NCI-H510A treated with DMSO at 0.1 percent for 48 hours (cell line): ENCODE measurements around the gene WDR37.
"Not testable (repeated sequence)": the region's sequence is repeated elsewhere in the genome, so short reads cannot be mapped to it uniquely, and the experiment has no call there.

Experiments used
- DNase-seq: peaks from one replicate; lab custom pipeline; 2025; lab: John Stamatoyannopoulos, UW

The WDR37 gene, protein sequence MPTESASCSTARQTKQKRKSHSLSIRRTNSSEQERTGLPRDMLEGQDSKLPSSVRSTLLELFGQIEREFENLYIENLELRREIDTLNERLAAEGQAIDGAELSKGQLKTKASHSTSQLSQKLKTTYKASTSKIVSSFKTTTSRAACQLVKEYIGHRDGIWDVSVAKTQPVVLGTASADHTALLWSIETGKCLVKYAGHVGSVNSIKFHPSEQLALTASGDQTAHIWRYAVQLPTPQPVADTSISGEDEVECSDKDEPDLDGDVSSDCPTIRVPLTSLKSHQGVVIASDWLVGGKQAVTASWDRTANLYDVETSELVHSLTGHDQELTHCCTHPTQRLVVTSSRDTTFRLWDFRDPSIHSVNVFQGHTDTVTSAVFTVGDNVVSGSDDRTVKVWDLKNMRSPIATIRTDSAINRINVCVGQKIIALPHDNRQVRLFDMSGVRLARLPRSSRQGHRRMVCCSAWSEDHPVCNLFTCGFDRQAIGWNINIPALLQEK

DNA sequence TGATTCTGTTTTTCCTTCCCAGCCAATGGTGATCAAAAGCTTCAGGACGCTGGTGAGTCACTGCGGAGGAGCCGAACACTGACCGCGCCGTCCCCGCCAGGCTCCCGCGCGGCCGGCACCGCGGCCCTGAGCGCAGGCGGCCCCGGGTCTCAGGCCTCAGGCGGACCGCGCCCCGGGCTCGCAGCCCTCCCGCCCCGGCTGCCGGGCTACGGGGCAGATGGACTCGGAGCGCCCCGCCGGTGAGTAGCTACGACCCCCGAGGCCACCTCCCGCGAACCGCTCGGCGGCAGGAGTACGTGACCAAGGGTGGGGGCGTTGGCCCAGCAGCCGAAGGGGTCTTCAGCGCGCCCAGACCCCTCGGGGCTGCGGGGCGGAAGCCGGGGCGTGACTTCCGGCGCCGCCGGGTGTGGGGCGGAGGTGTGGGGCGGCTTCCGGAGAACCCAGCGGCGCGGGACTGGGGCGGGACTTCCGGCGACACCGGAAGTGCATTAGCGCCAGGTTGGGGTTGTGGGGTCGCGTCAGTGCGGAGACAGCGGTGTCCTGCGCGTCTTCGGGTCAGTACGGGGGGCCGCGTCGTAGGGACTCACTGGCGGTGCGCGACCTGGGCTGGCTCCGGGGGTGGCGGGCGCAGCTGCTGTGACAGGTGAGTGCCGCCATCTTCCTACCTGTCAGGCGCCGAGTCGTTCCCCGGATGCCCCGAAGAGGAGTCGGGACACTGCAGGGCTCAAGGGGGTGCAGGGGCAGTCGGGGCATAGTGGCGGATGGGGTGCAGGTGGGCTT lies at the start of gene WDR37:
WDR37 (plus strand) TSS at position 60 of the 780 bp plus-strand sequence. CDS start 15,771 bp downstream, outside the sequence.
- DNase-seq, result peak; percentile 28

DNA sequence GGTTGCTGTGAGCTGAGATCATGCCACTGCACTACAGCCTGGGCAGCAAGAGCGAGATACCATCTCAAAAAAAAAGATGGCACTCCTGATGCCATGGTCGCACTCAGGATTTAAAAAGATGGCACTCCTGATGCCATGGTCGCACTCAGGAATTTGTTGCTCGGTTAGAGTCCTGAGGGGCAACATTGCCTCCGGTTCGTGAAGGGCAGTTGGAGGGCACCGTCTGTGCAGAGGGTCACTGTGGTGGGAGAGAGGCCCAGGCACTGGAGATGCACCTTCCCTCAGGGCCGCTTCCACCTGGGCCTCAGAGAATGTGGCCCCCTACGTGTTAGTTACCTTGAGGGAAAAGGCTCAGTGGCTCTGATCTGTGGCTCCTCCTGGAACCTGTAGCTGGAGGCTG lies 49.6 kb upstream of the WDR37 start:
- DNase-seq, result no peak

DNA sequence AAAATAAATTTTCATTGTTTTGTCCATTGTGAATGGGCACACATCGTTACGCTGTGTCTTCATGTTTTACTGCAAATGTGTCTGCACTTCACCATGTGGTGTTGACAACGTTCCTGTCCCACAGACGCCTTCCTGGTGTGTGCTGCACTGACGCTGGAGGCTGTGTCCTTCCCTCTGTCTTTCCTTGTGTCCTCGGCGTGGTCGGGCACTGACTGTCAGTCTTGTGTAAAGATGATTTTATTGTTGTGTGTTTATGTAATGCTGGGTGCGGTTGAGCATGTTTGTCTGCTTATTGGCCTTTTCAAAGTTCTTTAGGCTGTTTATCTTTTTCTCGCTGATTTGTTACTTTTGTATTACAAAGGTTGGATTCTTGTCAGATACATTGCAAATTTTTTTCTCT lies 48.6 kb upstream of the WDR37 start:
- no peak for DNase-seq

DNA sequence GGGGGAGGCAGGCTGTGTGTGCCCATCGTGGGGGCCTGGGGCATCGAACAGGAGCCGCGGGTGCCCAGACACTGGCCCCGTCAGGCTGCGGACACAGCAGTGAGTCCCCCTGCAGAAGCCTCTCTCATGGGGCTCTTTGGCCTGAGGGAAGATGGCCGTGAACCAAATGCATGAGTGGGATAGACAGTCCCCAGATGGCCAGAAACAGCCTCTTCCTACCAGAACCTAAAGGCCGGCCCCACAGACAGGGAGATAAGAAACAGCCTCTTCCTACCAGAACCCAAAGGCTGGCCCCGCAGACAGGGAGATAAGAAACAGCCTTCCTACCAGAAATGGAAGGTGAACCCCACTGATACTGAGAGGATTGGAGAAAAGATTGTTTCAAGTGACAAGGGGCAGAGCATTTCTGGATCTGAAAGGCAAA lies 47.1 kb upstream of the WDR37 start:
- DNase-seq, result no peak

DNA sequence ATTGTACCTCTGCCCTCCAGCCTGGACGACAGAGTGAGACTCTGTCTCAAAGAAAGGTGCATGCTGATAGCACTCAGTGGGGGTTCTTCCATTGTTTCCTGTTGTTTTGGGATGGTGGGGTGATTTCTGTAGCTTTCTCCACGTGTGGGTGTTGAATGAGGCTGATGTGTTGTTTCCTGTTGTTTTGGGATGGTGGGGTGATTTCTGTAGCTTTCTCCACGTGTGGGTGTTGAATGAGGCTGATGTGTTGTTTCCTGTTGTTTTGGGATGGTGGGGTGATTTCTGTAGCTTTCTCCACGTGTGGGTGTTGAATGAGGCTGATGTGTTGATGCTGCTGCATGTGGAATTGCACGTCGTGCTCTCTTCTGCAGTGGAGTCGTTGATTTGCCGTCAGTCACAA lies 46.2 kb upstream of the WDR37 start:
- not testable (repeated sequence) for DNase-seq

DNA sequence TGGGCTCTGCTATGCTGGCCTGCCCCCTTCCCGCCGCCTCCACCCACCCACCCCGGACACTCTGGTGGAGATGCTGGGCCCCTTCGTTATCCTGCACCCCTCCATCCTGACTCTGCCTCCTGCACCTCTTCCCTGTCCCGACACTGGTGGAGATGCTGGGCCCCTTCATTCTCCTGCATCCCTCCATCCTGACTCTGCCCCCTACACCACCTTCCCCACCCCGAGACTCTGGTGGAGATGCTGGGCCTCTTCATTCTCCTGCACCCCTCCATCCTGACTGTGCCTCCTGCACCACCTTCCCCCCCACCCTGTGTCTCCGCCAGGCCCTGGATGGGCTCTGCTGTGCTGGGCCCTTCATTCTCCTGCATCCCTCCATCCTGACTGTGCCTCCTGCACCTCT lies 45.5 kb upstream of the WDR37 start:
- DNase-seq, result no peak

DNA sequence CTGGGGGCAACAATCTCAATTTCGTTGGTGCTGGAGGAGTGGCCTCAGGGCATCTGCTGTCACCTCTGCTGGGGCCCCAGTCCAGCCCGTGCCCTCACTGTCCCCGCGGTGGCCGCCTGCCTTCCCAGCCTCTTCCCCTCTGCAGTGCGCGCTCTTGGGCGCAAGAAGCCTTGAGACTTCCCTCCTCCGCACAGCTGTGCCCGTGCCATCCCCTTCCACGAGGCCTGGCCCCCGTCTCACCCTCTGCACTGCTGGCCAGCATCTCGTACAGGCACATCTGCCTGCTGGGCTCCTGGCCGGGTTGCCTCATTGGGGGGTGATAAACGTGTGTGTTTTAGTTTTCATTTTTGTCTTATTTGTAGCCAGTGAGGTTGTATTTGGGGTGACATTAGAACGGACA lies 44.5 kb upstream of the WDR37 start:
- DNase-seq, result no peak

DNA sequence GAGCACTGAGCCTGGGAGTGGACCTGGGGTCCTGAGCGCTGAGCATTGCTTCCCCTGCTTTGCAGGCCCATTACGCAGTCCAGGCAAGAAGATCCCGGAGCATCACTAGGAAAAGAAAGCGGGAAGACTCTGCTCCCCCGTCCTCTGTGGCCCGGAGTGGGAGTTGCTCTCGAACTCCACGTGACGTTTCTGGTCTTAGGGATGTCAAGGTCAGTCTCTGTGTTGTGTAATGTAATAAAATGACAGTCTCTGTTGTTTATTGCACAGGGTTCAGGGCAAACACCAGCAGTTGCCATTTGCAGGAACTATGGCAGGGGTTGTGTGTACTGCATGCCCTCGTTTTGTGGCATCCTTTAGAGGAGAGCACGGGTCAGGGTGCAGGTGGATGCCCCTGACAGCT lies 40.5 kb upstream of the WDR37 start:
- DNase-seq, result no peak

DNA sequence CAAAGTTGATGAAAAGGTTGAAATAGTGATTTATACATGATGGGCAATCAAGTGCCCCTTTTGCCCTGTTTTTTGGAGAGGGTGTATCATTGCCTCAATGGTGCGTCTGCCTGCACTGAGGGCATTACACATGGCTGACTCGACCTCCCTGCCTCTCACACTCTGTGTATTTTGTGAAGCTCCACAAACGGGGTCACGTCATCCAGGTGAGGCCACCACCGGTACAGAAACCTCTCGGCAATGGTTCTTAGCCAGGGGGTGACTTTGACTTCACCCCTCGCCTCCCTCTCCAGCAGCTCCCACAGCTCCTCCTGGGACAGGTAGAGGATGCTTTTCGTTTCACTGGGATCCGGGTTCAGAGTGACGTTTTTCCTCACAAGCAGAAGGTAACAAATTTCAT lies 36.8 kb upstream of the WDR37 start:
- no peak for DNase-seq

DNA sequence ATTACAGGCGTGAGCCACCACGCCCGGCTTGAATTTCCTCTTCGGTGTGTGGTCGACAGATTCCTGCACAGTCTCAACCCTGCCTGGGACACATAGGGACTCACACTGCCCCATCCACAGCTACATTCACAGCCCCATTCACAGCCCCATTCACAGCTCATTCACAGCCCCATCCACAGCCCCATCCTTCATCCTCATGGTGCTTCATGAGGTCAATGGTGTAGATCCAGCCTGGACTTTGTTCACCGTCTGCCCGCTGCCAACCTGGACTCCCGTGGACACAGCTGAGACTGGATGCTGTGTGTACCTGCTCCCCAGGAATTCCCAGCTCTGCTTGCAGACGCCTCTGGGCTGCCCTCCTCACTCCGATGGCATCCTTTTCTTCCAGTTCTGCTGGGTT lies 35.7 kb upstream of the WDR37 start:
- DNase-seq, result no peak

DNA sequence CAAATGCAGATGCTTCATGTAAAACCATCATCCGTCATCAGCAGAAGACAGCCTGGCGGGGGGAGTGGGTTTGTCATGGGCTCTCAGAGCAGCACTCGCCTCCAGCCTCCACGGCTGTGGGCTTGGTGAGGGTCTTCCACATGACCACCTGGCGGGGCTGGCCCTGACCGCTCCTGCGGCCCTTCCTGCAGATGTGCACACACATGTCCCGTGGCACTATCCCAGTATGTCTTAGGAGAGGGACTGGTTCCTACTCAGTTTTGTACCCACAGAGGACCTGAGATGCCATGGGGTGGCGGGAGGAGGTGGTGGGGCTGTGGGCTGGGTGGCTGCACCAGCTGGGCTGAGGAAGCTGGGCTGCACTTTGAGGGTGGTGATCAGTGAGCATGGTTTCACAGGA lies 35.2 kb upstream of the WDR37 start:
- no peak for DNase-seq

DNA sequence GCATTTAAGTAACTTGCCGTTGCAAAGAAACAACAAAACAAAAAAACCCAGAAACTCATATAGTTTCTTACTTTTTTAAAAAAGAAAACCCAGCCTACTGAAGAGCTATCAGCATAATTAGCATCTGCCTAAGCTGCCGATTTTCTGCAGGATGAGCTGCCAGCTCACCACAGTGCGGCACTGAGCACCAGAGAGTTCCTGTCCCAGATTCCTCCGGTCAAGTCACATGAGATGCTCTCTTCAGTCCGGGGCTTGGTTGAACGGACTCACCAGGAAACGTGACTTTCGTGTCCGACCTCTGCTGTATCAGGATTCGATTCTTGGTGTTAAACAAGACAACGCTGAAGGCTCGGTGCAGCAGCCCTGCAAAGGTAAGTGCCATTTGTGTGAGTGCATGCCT lies 33.8 kb upstream of the WDR37 start:
- no peak for DNase-seq

DNA sequence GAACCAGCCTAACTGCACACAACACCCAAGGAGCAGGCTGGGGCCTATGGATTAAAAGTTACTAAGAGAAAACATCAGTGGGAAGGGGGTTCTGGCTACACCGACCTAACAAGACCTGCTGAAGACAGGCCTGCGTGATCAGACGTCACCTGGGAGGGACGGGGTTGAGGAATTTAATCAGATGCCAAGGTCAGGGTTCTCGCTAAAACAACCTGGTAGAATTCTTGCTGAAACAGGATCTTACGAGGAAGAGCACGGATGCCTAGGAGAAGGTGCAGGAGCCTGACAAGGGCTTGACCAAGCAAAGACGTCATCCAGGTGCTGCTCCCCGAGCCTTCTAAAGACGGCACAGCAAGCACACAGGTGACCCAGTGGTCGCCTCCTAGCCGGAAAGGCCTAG lies 32.1 kb upstream of the WDR37 start:
- no peak for DNase-seq

DNA sequence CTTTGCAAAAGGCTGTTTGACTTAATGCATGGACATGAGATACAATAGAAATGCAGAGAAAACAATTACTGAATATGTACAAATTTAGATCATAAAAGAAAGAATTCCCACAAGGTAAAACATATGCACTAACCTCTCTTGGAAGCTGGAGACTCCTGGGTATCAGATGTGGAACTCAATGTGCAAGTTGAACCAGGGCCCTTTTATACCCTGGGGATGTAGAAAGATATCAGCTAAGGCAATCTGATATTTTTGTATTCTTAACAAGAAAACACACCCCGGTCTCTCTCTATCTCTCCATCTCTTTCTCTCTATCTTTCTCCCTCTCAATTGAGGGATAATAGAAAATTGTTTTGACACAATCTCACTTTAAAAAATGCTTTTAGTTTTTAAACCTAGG lies 30.5 kb upstream of the WDR37 start, which contains the start of gene IDI2:
IDI2 (minus strand) TSS at position 177 of the 400 bp plus-strand sequence. CDS start 1,136 bp downstream, outside the sequence.
- DNase-seq, result no peak

DNA sequence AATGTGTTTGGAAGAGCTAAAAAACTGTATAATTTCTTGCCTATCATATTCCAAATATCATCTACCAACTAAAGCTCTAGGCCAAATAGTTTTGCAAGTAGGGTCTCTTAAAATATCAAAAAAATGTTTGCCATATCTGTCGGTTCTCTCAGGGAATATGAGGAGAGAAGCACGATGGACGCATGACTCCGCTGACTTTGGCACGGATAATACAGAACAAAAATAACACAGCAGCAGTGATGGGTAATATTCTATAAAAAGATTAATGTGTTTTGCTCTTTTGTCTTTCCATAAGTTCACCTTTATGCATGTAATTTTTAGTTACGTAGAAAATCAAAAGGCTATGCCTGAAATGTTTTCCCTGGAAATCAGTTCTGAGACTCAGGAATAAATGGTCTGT lies 29.6 kb upstream of the WDR37 start:
- DNase-seq, result no peak

DNA sequence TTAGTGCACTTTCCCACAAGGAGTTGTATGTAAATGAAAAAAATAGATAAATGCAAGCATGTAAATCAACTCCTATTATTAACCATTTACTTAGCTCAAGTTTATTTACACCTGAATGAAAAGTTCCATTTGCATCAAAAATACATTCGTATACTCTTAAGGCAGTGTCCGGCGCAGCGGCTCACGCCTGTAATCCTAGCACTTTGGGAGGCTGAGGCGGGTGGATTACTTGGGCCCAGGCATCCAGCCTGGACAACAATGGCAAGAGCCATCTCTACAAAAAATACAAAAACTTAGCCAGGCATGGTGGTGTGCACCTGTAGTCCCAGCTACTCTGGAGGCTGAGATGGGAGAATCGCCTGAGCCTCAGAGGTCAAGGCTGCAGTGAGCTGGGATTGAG lies 26.3 kb upstream of the WDR37 start:
- no peak for DNase-seq

DNA sequence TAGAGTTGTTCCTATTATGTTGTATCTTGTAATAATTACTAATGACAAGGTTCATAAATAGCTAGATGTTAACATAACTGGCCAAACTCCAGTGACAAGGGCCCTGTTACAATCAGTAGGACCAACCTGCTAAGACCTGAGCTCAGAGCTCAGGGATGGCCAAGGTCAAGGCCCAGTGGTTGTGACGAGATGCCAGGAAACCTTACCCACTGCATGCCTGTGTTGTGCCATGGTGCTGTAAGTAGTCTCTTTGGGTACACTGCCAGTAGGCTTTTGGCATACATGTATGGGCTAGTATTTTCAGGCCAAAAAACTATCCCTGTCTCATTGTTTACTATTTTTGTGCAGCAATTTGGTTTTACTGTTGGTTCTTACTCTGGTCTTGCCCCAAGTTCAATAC lies 22.6 kb upstream of the WDR37 start:
- no peak for DNase-seq

DNA sequence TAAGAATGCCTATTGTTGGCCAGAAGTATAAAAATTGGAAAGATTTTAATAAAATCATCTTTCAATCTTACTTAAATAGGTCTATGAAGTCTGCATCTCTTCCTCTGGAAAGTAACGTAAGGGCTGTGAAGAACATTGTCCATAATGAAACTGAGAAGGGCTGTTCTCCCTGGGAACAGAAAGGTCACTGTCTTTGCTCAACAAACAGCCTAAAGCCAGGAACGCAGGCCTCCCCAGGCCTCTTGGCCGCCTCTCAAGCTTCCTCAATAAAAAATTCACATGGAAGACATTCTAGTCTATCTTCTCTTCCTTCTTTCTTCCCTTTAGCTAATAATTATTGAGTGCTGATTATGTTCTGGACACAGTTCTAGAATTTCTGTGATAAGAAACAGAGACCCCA lies 21.4 kb upstream of the WDR37 start:
- DNase-seq, result no peak

DNA sequence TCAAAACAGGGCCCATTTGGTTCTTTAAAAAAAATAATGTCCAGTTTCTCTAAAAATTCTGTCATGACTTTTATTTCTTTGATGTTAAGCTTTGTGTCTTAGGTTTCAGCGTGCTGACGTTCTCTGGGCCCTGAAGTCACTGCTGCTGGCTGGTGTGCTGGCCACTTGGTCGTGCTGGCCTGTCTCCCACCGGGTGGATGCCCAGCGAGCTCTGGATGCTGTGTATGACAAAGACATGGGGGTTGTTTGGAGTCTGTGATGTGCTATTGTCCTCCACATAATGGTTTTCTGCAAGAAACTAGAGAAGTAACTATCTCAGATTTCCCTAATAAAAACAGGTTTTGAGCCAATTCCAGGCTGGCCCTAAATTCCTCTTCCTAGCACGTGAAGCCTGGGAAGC lies 21.0 kb upstream of the WDR37 start:
- DNase-seq, result no peak

DNA sequence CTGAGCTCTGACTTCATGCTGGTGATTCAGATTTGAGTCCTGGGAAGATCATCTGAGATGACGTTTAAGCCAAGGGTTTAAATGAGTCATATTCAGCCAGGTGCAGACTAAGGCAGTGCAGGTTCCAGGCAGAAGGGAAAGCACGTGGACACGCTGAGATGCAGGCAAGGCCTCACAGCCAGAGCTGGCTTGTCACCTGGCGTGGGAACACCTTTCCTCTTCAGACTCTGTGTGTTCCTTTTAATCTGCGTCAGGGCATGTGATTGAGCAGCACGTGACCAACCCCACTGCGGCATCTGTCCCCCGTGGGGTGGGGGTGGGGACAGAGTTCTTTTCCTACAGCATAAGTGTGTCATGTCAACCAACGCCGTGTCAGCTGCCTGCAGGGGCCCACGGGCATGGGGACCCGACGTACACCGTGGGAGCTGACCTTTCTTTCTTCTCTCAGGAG lies 19.8 kb upstream of the WDR37 start:
- no peak for DNase-seq

DNA sequence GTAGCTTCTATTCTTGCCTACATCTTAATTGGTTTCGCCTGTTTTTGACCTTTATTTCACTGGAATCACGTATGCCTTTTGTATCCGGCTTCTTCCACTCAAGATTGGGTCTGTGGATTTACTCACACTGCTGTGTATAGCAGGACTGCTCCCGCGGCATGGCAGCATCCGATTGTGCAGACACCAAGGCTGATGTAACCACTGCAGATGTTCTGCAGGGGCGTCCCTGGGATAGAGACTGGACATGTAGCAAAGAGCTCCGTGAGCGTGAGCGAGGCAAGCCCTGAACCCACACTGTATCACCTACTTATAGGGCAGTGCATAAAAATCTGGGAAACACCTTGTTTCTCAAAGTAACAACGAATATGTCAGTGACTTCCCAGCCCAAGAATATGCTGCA lies 19.1 kb upstream of the WDR37 start:
- no peak for DNase-seq

DNA sequence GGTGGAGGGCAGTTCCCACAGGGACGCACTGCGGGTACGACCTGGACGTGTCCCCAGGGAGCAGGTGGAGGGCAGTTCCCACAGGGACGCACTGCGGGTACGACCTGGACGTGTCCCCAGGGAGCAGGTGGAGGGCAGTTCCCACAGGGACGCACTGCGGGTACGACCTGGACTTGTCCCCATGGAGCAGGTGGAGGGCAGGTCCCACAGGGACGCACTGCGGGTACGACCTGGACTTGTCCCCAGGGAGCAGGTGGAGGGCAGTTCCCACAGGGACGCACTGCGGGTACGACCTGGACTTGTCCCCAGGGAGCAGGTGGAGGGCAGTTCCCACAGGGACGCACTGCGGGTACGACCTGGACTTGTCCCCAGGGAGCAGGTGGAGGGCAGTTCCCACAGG lies 17.4 kb upstream of the WDR37 start:
- DNase-seq, result not testable (repeated sequence)

DNA sequence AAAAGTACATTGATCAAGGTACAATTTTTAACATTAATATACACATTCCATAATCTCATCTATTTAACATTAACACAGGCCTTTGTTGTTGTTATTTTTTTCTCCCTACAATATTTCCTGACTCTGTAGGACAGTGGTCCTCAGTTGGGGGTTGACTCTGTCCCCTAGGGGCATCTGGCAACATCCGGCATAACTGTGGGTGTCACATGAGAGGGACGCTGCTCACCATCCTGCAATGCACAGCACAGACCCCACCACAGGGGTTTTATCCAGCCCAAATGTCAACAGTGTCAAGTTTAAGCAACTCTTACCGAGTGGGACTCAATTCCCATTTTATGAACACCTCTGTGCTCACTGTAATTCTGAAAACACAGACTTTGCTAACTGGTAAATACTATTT lies 16.1 kb upstream of the WDR37 start:
- no peak for DNase-seq
